ENCODE measurements around the gene TSN.
"Not testable (repeated sequence)": the region's sequence is repeated elsewhere in the genome, so short reads cannot be mapped to it uniquely, and the experiment has no call there.

GRCh38 chr2:121813083-121813482 is 57.6 kb downstream of the TSN start:
- TF ChIP-seq CTCF (IDR thresholded peaks at IDR 0.05); POLR2AphosphoS5 (IDR thresholded peaks at IDR 0.05; ENCODE audit: low read depth, low read length): not testable (repeated sequence)
